Measurements from ENCODE around the gene PHYKPL.

Gene PHYKPL

DNA sequence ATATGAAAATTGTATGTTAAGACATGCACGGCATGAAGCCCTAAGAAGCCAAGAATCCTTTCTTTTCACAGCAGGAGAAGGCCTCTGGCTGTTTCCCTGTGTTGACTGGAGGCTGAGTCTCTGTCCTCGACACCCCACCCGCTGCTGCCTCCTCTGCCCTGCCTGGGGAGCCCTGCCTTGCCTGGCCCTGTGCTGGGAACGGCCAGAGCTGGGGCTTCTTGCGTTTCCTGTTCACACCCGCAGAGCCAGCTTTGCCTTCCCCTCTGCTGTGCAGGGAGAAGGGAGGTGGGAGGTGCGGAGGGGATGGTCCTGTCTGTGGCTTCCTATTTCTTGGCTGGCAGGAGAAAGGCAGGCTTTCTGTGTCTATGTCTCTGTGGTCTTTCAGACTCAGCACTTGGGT is 38.6 kb downstream of the PHYKPL start:
- TF ChIP-seq, protein P1, sequence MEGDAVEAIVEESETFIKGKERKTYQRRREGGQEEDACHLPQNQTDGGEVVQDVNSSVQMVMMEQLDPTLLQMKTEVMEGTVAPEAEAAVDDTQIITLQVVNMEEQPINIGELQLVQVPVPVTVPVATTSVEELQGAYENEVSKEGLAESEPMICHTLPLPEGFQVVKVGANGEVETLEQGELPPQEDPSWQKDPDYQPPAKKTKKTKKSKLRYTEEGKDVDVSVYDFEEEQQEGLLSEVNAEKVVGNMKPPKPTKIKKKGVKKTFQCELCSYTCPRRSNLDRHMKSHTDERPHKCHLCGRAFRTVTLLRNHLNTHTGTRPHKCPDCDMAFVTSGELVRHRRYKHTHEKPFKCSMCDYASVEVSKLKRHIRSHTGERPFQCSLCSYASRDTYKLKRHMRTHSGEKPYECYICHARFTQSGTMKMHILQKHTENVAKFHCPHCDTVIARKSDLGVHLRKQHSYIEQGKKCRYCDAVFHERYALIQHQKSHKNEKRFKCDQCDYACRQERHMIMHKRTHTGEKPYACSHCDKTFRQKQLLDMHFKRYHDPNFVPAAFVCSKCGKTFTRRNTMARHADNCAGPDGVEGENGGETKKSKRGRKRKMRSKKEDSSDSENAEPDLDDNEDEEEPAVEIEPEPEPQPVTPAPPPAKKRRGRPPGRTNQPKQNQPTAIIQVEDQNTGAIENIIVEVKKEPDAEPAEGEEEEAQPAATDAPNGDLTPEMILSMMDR (IDR thresholded peaks at IDR 0.05; ENCODE audit: extremely low read depth, missing control alignments) = no peak
- no peak for DNase-seq (ENCODE audit: low spot score)

DNA sequence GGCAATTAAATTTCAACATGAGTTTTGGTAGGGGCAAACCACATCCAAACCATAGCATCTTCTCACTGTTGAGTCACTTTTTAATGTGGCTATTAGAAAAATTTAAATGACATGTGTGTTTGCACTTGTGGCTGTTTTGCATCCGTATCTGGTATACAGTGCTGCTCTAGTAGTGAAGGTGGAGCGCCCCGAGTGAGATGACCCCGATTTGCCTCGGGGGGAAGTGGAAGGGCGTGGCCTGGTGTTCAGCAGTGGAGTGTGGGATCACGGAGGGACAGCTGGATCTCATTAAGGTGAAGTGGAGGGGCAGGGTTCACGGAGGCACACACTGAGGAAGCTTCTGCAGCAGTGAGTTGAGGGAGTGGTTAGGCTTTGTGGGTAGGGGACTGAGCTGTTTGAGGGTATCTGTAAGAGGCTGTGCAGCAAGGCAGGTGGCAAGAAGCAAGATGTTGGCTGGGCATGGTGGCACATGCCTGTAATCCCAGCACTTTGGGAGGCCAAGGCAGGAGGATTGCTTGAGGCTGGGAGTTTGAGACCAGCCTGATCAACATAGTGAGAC is 39.3 kb downstream of the PHYKPL start:
- DNase-seq (ENCODE audit: low spot score) = no peak
- TF ChIP-seq, protein P1 (IDR thresholded peaks at IDR 0.05; ENCODE audit: extremely low read depth, missing control alignments) = no peak

DNA sequence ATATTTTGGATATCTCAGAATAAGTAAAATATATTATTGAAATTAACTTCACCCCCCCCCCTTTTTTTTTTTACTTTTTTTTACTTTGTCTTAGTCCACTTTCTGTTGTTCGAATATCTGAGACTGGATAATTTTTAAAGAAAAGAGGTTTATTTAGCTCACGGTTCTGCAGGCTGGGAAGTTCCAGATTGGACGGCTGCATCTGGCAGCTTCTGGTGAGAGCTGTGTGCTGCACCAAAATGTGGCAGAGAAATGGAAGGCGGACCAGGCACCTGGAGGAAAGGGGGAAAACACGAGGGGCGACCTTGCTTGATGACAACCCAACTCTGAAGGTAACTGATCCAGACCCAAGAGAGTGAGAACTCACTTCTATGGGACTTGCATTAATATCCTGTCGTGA is 39.8 kb downstream of the PHYKPL start:
- TF ChIP-seq, protein P1 (IDR thresholded peaks at IDR 0.05; ENCODE audit: extremely low read depth, missing control alignments) = no peak
- DNase-seq (ENCODE audit: low spot score) = no peak

DNA sequence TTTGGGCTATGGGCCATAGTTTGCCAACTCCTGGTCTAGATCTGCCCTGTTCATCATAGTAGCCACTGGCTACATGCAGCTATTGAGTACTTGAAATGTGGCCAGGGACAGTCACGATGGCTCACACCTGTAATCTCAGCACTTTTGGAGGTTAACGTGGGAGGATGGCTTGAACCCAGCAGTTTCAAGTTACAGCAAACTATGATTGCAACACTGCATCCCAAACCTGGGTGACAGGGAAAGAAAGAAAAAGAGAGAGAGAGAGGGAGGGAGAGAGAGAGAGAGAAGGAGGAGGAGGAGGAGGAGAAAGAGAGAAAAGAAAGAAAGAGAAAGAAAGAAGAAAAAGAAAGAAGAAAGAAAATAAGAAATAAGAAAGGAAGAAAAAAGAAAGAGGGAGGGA is 40.4 kb downstream of the PHYKPL start:
- TF ChIP-seq, protein P1 (IDR thresholded peaks at IDR 0.05; ENCODE audit: extremely low read depth, missing control alignments) = no peak
- DNase-seq (ENCODE audit: low spot score) = no peak

DNA sequence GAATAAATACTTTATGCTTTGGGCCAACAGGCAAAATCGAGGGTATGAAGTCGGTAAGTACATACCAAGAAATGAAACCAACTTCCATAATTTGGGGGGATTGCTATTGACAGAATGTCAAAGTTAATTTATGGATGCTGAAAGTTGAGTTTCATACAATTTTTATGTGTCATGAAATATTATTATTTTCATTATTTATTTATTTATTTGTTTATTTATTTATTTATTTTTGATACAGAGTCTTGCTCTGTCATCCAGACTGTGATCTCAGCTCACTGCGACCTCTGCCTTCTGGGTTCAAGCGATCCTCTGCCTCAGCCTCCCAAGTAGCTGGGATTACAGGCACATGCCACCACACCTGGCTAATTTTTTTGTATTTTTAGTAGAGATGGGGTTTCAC is 40.9 kb downstream of the PHYKPL start:
- TF ChIP-seq, protein P1 (IDR thresholded peaks at IDR 0.05; ENCODE audit: extremely low read depth, missing control alignments) = no peak
- no peak for DNase-seq (ENCODE audit: low spot score)

DNA sequence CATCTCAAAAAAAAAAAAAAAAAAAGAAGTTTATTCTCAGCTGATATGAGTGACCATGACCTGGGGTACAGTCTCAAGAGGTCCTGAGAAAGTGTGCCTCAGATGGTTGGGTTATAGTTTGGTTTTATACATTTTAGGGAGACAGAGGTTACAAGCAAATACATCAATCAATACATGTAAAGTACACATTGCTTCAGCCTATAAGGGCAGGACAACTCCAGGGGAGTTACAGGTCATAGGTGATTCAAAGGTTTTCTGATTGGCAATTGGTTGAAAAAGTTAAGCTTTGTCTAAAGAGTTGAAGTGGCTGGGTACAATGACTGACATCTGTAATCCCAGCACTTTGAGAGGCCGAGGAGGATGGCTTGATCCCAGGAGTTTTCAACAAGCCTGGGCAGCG is 43.2 kb downstream of the PHYKPL start:
- TF ChIP-seq, protein P1 (IDR thresholded peaks at IDR 0.05; ENCODE audit: extremely low read depth, missing control alignments) = no peak
- no peak for DNase-seq (ENCODE audit: low spot score)

DNA sequence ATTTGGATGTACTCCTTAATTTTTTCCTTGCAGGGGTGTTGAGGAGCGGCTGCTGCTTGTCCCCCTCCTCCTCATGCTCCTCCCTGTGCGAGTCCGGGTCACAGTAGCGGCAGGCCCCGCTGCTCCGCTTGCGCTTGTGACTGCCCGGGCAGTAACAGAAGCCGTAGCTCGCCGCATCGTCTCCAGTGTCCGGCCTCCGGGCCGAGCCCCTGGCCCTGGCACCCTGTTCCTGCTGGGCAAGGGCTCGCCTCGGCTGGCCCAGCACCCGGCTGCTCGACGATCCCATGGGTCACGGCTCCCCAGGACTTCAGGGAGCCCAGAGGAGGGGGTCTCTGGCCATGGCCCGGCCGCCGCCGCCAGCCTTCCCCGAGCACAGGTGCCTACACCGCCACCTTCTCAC is 45.6 kb downstream of the PHYKPL start, which contains the start of gene GMCL2:
Gene GMCL2 (minus strand): TSS at position 358 of the 400 bp plus-strand sequence. CDS start 72 bp downstream, at position 286.
- no peak for DNase-seq (ENCODE audit: low spot score)
- TF ChIP-seq, protein P1 (IDR thresholded peaks at IDR 0.05; ENCODE audit: extremely low read depth, missing control alignments) = no peak
